GM19043 (cell line): Measurements from ENCODE around the gene ZNF101.

Source experiments
- ATAC-seq: cut with Tn5 transposase; IDR thresholded peaks from one replicate; pipeline ENCODE4 v1.9.1; 2021; ENCODE audit warnings: low read depth; ENCODE audit not compliant: unreplicated experiment

ZNF101 gene

GRCh38 chr19:19637523-19638251 is 31.0 kb upstream of the ZNF101 start:
- no peak for ATAC-seq

- no peak for ATAC-seq
These were observed 26.0 kb upstream of the ZNF101 start for GRCh38 chr19:19642506-19643157.

GRCh38 chr19:19643158-19644053 is 25.2 kb upstream of the ZNF101 start, which contains the start of gene GMIP:
Gene GMIP, minus strand, starts transcription at chr19:19643657. Its CDS starts 128 bp downstream, at chr19:19643529.
- ATAC-seq, result peak; percentile 61

DNA sequence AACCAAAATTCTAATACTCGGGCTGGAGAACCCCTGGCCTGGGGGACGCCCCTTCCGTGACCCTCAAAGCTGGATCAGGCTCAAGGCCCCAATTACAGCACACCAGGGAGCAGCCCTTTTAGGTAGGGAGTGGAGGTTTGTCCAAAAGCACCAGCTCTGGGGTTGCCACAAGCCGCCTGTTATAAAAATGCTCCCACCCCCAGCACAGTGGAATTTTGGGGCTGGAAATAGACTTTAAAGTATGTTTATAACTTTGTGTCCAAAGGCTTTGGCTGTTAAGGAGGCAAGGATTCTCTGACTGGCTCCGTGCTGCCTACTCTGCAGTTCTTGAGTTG is 24.6 kb upstream of the ZNF101 start:
- ATAC-seq, result no peak

DNA sequence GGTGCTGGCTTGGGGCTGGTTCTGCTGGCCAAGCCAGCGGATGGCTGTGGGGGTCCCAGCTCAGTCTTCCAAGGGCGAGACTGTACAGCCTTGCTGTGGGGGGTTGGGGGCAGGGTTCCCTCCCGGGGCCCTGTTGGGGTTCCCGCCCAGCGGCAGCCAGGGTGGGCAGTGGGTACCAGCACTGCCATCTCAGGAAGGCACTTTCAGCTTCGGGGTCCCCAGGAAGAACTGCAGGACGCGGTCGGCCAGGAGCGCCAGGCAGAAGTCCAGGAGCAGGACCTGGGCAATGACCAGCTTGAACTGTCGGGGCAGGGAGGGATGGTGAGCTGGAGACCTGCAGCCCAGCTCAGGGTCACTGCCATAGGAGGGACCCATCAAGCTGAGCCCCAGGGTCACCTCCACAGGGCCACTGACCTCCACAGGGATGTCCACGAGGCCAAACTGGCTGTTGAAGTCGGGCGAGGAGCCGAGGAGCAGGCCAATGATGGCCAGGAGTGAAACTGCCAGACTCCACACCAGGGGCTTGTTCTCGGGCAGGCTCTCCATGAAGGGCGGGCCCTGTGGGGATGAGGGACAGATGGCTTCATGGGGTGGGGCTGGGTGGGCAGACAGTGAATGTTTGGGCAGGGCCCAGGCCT is 23.3 kb upstream of the ZNF101 start:
- ATAC-seq, result no peak

- no peak for ATAC-seq
These were observed 21.4 kb upstream of the ZNF101 start for GRCh38 chr19:19647037-19647835.

- no peak for ATAC-seq
These were observed 19.5 kb upstream of the ZNF101 start for GRCh38 chr19:19649155-19649554.

- no peak for ATAC-seq
These were observed 19.1 kb upstream of the ZNF101 start for GRCh38 chr19:19649580-19649995.

DNA sequence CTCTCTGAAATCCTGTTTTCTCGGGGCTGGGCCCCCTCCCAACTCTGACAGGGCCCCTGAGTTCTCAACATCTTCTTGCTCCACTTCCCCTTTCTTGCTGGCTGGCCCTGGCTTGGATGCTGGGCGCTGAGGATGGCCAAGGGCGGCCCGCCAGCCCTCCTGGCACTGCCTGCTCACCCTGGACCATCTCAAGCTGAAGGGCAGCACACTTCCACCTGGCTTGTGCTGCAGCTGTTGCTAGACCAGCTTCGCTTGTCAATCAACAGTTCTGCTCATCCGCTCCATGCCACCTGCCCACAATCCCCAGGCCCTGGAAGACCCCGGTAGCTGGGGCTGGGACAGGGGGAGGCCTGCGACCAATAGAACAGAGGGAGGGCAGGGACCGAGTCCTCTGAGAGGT is 18.3 kb upstream of the ZNF101 start:
- ATAC-seq, result no peak

DNA sequence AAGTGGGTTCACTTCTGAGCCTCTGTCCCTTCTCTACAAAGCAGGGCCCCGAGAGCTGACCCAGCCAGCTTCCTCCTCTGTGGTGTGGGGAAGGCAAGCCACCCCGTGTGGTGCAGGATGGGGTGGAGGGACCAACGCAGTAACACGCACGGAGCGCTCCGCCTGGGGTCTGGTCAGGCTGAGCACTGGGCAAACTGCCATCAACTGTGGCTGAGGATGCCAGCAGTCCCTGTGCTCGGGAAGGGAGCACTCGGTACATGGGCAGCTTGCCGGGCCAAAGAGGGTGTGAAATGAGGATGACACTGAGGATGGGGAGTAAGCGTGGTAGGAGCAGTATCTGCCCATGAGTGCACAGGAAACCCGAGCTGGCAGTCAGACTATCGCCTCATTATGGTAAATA is 17.6 kb upstream of the ZNF101 start:
- ATAC-seq, result no peak

DNA sequence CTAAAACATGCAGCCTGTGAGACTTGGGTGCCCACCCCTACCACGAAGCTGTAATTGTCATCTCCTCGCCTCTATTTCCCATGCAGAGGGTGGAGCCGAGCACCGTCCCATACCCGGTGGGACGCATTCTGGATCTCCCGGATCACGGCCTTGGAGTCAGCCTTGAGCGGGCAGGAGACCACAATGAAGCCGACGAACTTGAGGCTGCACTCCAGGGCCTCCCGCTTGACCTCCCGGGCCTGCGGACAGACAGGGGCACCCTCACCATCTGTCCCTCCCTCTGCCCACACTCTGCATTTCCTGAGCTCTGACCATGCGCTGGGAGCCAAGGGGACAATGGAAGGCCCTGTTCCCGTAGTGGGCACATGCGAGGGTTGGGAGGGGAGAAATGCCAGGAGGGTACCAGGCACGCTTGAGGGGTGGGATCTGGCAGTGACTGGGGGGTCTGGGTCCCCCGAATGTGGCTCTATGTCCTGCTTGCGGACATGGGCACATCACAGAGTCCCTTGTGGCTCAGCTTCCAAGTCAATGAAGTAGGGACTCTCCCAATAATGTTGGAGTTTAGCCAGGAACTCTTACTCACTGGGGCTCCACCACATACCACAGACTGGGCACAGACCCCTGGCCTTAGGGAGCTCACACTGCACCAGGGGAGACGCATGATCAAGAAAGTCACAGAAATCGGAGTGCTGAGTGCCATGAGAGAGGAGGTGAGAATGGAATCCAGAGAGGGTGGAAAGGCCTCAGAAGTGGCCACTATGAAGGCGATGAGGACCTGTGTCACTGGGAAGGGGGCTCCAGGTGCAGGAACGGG is 15.9 kb upstream of the ZNF101 start:
- no peak for ATAC-seq

DNA sequence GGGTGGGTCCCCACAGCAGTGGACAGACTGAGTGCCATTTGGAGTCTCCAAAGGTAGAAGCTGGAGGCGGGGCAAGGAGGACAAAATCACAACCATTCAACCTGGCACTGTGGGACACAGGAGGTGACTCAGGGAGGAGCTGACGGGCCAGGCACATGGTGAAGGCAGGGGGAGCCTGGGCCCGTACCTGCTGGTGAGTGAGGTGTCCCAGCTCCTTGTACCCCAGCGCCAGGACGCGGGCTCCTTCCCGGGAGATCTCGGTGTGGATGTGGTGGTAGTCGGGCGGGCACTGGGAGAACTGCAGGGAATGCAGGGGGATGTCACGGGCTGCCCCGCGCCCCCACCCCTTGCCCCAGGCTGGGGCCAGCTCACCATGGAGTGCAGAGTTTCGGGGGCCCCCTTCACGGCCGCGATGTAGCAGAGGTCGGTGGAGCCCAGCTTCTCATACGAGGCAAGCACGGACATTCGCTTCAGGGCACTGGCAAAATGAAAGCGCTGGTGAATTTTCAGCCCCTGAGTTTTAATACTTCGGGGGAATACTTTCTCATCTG is 15.0 kb upstream of the ZNF101 start:
- ATAC-seq, result no peak

GRCh38 chr19:19654441-19654840 is 14.2 kb upstream of the ZNF101 start:
- ATAC-seq, result no peak

GRCh38 chr19:19655051-19655594 is 13.5 kb upstream of the ZNF101 start:
- no peak for ATAC-seq

- ATAC-seq, result no peak
These were observed 12.8 kb upstream of the ZNF101 start for GRCh38 chr19:19655641-19656343.

DNA sequence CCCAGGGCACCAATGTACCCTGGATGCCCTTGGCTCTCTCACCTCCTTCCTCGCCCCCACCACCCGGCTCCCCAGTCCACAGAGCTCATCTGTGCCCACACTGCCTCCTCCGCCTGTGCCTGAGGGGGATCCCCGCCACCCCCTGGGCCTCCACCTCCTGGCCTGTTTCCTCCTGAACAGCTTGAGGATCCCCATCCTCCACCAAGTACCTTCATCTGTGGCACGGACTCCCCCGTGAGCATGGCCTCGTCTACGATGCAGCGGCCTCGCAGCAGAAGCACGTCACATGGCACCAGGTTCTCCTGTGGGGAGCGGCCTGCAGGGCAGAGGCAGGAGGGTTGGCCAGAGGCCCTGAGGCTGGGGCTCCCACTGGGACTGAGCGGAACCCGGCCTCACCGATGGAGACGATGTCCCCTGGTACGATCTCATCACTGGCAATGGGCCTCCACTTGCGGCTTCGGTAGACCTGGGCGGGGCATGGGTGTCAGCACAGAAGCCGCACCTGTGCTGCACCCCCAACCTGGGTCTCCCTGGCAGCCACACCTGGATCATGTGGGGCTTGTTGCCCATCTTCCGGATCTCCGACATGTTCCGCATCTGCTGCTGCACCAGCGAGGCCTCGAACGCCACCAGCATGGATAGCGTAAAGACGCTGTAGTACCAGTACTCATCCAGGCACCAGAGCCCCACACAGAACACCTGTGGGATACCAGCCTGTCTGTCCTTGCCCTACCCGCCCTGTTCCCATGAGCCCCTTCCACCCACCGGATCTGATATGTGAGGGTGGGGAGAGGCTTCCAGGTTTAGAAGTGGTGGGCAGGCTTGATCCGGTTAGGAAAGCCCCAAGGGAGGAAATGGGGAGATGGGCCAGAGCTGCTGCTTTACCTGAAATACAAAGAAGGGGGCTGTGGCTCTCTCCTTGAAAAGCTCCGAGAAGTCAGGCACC is 11.9 kb upstream of the ZNF101 start:
- no peak for ATAC-seq

DNA sequence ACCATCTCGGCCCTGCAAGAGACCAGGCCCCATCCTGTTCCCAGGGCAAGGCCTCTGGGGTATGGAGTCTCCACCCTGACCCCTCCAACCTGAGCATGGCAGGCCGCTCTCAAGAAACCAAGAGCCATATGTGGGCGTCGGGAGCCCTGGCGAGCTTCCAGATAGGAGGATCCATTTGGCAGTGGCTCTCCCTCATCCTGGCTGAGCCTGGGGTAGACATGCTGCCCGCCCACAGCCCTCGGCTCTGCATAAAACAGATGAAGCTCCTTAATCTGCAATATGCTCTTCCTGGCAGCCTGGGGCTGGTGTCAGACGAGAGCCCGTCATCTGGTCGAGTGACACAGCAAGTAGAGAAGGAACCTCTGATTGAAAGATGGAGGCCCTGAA is 11.2 kb upstream of the ZNF101 start:
- ATAC-seq, result no peak
